ENCODE data around the gene JPT1. TPM values are rescaled to one million over a fixed set of nuclear protein-coding genes. Genes with fewer than 3 reads are reported as not detected.

The JPT1 gene
- total and polyA plus RNA-seq, 2 experiments from 2014 or later = 103 to 172 TPM

DNA sequence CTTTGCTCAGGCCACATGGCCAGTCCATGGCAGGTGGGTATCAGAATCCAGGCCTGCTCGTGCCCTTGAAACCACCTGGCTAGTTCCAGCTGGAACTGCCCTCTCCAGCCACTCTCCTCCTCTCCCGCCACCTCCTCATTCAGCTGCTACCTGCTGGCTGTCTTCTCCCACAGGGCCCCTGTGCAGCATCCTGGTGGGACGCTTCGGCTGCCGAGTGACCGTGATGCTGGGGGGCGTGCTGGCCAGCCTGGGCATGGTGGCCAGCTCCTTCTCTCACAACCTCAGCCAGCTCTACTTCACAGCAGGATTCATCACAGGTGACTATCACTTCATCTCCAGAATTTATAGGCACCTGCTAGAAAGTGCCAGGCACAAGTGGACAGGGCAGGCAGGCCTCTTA, 56.4 kb downstream of the JPT1 start:
- Histone ChIP-seq H3K9me2 (replicated peaks; ENCODE audit: insufficient read depth) (no peaks in the 10 kb centered on the region), H3K9me3 (ENCODE audit: low read depth) (no peaks in the 10 kb centered on the region), H3K4me2 (no peak overlapping the region), H3K79me2 (peaks cover 17% of the 10 kb centered on the region), H4K20me1 (ENCODE audit: insufficient read depth, poor library complexity, severe bottlenecking) (no peaks in the 10 kb centered on the region), H2AFZ (no peak overlapping the region), H3K36me3 (replicated peaks; ENCODE audit: insufficient read depth, low read depth) (no peaks in the 10 kb centered on the region), H3K27ac (peak overlapping the region; percentile 23), H3K27me3 (no peaks in the 10 kb centered on the region), H3K4me1 (ENCODE audit: insufficient read depth) (peaks cover 17% of the 10 kb centered on the region), H3K4me3 (no peak overlapping the region)
- TF ChIP-seq CTCF (IDR thresholded peaks at IDR 0.05; ENCODE audit: poor library complexity) (no peak), EZH2phosphoT487 (IDR thresholded peaks at IDR 0.05; ENCODE audit: low read depth, severe bottlenecking, unreplicated experiment) (no peak), EZH2 (IDR thresholded peaks at IDR 0.05; ENCODE audit: borderline replicate concordance) (no peak)
- over 99% methylated on average over 7 of the region's 7 CpGs for WGBS (ENCODE audit: low lambda C conversion rate, missing lambda C conversion rate)
- DNase-seq (ENCODE audit: low spot score) = no peak

- H3K79me2 ChIP-seq = peaks cover 24% of the 10 kb centered on the region
- H4K20me1 ChIP-seq (ENCODE audit: insufficient read depth, poor library complexity, severe bottlenecking) = no peaks in the 10 kb centered on the region
- H2AFZ ChIP-seq = no peak overlapping the region
- DNase-seq (ENCODE audit: low spot score) = peak; percentile 92
- TF ChIP-seq CTCF (IDR thresholded peaks at IDR 0.05; ENCODE audit: poor library complexity) (no peak), EZH2phosphoT487 (IDR thresholded peaks at IDR 0.05; ENCODE audit: low read depth, severe bottlenecking, unreplicated experiment) (no peak), EZH2 (IDR thresholded peaks at IDR 0.05; ENCODE audit: borderline replicate concordance) (no peak)
- H3K27ac ChIP-seq = peak overlapping the region; percentile 99
- H3K27me3 ChIP-seq = no peaks in the 10 kb centered on the region
- H3K4me3 ChIP-seq = no peak overlapping the region
- H3K9me3 ChIP-seq (ENCODE audit: low read depth) = no peaks in the 10 kb centered on the region
- H3K4me1 ChIP-seq (ENCODE audit: insufficient read depth) = peaks cover 34% of the 10 kb centered on the region
- H3K9me2 ChIP-seq (replicated peaks; ENCODE audit: insufficient read depth) = no peaks in the 10 kb centered on the region
- no peak overlapping the region for H3K4me2 ChIP-seq
- WGBS (ENCODE audit: low lambda C conversion rate, missing lambda C conversion rate) = 49% methylated on average over 13 of the region's 14 CpGs
- no peaks in the 10 kb centered on the region for H3K36me3 ChIP-seq (replicated peaks; ENCODE audit: insufficient read depth, low read depth)
These were observed 58.2 kb downstream of the JPT1 start for GRCh38 chr17:75096082-75096625.

DNA sequence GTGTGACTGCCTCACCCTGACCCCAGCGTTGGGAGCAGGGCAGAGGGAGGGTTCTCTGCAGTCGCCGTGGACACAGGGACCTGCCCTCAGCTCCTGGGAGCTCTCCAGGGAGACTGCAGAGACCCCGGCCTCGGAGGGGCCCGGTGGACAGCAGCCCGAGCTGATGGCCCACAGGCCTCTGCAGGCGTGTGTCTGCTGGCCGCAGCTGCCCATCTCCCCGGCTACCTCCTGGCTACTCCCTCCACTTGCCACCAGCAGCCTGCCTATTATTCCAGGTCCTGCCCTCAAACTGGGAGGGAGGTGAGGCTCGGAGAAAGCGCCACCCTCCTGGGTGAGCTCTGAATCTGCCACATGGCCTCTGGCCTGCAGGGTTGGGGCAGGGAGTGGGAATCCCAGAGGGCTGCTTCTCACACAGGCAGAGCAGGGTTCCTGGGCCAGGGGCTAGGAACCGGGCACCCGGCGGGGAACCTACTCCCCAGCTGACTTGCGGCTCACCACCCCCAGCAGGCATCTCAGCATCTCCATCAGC, 59.4 kb downstream of the JPT1 start:
- Histone ChIP-seq H3K9me2 (replicated peaks; ENCODE audit: insufficient read depth) (no peaks in the 10 kb centered on the region), H3K9me3 (ENCODE audit: low read depth) (no peaks in the 10 kb centered on the region), H2AFZ (no peak overlapping the region), H3K4me1 (ENCODE audit: insufficient read depth) (peaks cover 46% of the 10 kb centered on the region), H4K20me1 (ENCODE audit: insufficient read depth, poor library complexity, severe bottlenecking) (no peaks in the 10 kb centered on the region), H3K27me3 (no peaks in the 10 kb centered on the region), H3K79me2 (peaks cover 33% of the 10 kb centered on the region), H3K4me3 (no peak overlapping the region), H3K36me3 (replicated peaks; ENCODE audit: insufficient read depth, low read depth) (no peaks in the 10 kb centered on the region), H3K27ac (peak overlapping the region; percentile 99), H3K4me2 (no peak overlapping the region)
- 86% methylated on average over 16 of the region's 16 CpGs for WGBS (ENCODE audit: low lambda C conversion rate, missing lambda C conversion rate)
- TF ChIP-seq CTCF (IDR thresholded peaks at IDR 0.05; ENCODE audit: poor library complexity) (no peak), EZH2 (IDR thresholded peaks at IDR 0.05; ENCODE audit: borderline replicate concordance) (no peak)
- DNase-seq (ENCODE audit: low spot score) = no peak
